Common myeloid progenitor, CD34-positive (primary cell): ENCODE measurements around the gene TLX3.
"Not testable (repeated sequence)": the region's sequence is repeated elsewhere in the genome, so short reads cannot be mapped to it uniquely, and the experiment has no call there.

ENCODE experiments used
- CTCF ChIA-PET: fragments of 350-600 bp; sonication (Branson Sonifier 250); formaldehyde crosslinking; loops from one replicate; lab custom pipeline; 2021; ENCODE audit warnings: antibody characterized with exemption; lab: Charles Lee
- POLR2A ChIA-PET: fragments of 350-600 bp; sonication (Branson Sonifier 250); formaldehyde crosslinking; loops from one replicate; lab custom pipeline; 2021; ENCODE audit warnings: antibody characterized with exemption; lab: Charles Lee
- DNase-seq, 3 donors: peaks; one replicate each; pipeline versions ENCODE4 v3.0.0 to v3.0.0-alpha.2; 2013
- H3K27ac ChIP-seq, 2 experiments: 1 replicate in 1 of 2; 2 replicates in 1 of 2; pipeline ENCODE4 v1.7.0; 2013; ENCODE audit warnings: inconsistent platforms in 2 of 2, low read length in 2 of 2, mild to moderate bottlenecking in 2 of 2, low read depth in 1 of 2, moderate library complexity in 1 of 2; ENCODE audit not compliant: severe bottlenecking in 2 of 2, insufficient read depth in 1 of 2, poor library complexity in 1 of 2
- H3K27me3 ChIP-seq, 5 experiments: replicated peaks in 2 of 5; 1 replicate in 3 of 5; 2 replicates in 2 of 5; pipeline versions ENCODE4 v1.6.1 to v1.7.0; 2013; ENCODE audit warnings: low read length in 4 of 5, mild to moderate bottlenecking in 2 of 5, moderate library complexity in 2 of 5, inconsistent platforms in 1 of 5; ENCODE audit not compliant: insufficient read depth in 5 of 5, control insufficient read depth in 4 of 5
- H3K36me3 ChIP-seq, 4 experiments: 1 replicate in 2 of 4; 2 replicates in 2 of 4; pipeline versions ENCODE4 v1.6.1 to v1.7.0; 2013; ENCODE audit warnings: low read length in 3 of 4, control low read depth in 1 of 4, mild to moderate bottlenecking in 1 of 4; ENCODE audit not compliant: control insufficient read depth in 4 of 4, insufficient read depth in 4 of 4
- H3K4me1 ChIP-seq, 4 experiments: 1 replicate in 3 of 4; 2 replicates in 1 of 4; pipeline versions ENCODE4 v1.6.1 to v1.7.1; 2013; ENCODE audit warnings: low read length in 3 of 4, mild to moderate bottlenecking in 3 of 4, control low read depth in 1 of 4, inconsistent platforms in 1 of 4, moderate library complexity in 1 of 4; ENCODE audit not compliant: control insufficient read depth in 4 of 4, insufficient read depth in 4 of 4; ENCODE audit errors: control extremely low read depth in 1 of 4
- H3K4me3 ChIP-seq, 7 experiments: 1 replicate in 4 of 7; 2 replicates in 3 of 7; pipeline versions ENCODE4 v1.5.1 to v1.7.0; 2013; ENCODE audit warnings: mild to moderate bottlenecking in 7 of 7, low read length in 6 of 7, moderate library complexity in 6 of 7, inconsistent platforms in 2 of 7, low read depth in 2 of 7, control low read depth in 1 of 7; ENCODE audit not compliant: insufficient read depth in 4 of 7, control insufficient read depth in 1 of 7; ENCODE audit errors: extremely low read depth in 1 of 7
- H3K9me3 ChIP-seq, 5 experiments: 1 replicate in 4 of 5; 2 replicates in 1 of 5; pipeline versions ENCODE4 v1.6.1 to v1.7.1; 2013; ENCODE audit warnings: low read length in 4 of 5, mild to moderate bottlenecking in 2 of 5, inconsistent platforms in 1 of 5, low read depth in 1 of 5, moderate library complexity in 1 of 5; ENCODE audit not compliant: control insufficient read depth in 4 of 5, insufficient read depth in 2 of 5; ENCODE audit errors: control extremely low read depth in 1 of 5
- WGBS: methylation state at CpG from one replicate; pipeline ENCODE4 v1.1.5; 2013; ENCODE audit not compliant: insufficient coverage; 5-methylcytosine and 5-hydroxymethylcytosine counted together

TLX3 gene

GRCh38 chr5:171285465-171285864 is 23.6 kb upstream of the TLX3 start:
- Histone ChIP-seq H3K36me3 (no peaks in the 10 kb centered on the region), H3K4me1 (no peaks in the 10 kb centered on the region), H3K4me3 (no peak overlapping the region), H3K27me3 (no peaks in the 10 kb centered on the region), H3K9me3 (no peaks in the 10 kb centered on the region), H3K27ac (no peak overlapping the region)
- DNase-seq = no peak
- ChIA-PET CTCF (no interaction called here), POLR2A (no interaction called here)
- WGBS = no CpG with 5 or more reads among the region's 2 CpGs

- Histone ChIP-seq H3K4me1 (no peaks in the 10 kb centered on the region), H3K9me3 (no peaks in the 10 kb centered on the region), H3K36me3 (no peaks in the 10 kb centered on the region), H3K27me3 (no peaks in the 10 kb centered on the region), H3K27ac (no peak overlapping the region), H3K4me3 (no peak overlapping the region)
- WGBS = 100% methylated on average over 2 of the region's 2 CpGs
- ChIA-PET CTCF (no interaction called here), POLR2A (no interaction called here)
- DNase-seq = no peak
Measured at GRCh38 chr5:171288066-171288465, 21.0 kb upstream of the TLX3 start.

GRCh38 chr5:171291371-171291770 is 17.7 kb upstream of the TLX3 start:
- no peak for DNase-seq
- Histone ChIP-seq H3K36me3 (no peaks in the 10 kb centered on the region), H3K27me3 (no peaks in the 10 kb centered on the region), H3K4me1 (no peaks in the 10 kb centered on the region), H3K4me3 (no peak overlapping the region), H3K27ac (no peak overlapping the region), H3K9me3 (no peaks in the 10 kb centered on the region)
- ChIA-PET POLR2A (no interaction called here), CTCF (interaction anchor here (0.9 kb wide), 1 partner anchor 10 kb away, joined by 3 read pairs; no protein-coding TSS in a partner anchor)
- WGBS = 87% methylated on average over 3 of the region's 4 CpGs

- ChIA-PET CTCF (interaction anchor here (1.4 to 2.0 kb wide), 2 partner anchors 10 to 13 kb away, joined by 3 to 6 read pairs; partner anchors contain the start of gene TLX3), POLR2A (no interaction called here)
- Histone ChIP-seq H3K4me1 (no peaks in the 10 kb centered on the region), H3K27me3 (no peaks in the 10 kb centered on the region), H3K4me3 (no peak overlapping the region), H3K9me3 (no peaks in the 10 kb centered on the region), H3K36me3 (no peaks in the 10 kb centered on the region), H3K27ac (no peak overlapping the region)
- DNase-seq = peak in 1 of 3 donors; percentile 15
- WGBS = 100% methylated on average over 1 of the region's 1 CpG
Measured at GRCh38 chr5:171295299-171295698, 13.7 kb upstream of the TLX3 start.

GRCh38 chr5:171295801-171296200 is 13.2 kb upstream of the TLX3 start:
- POLR2A ChIA-PET = no interaction called here
- DNase-seq = no peak
- peaks cover 0 to 3% (median 0%) of the 10 kb centered on the region in 5 experiments for H3K27me3 ChIP-seq
- H3K36me3 ChIP-seq = no peaks in the 10 kb centered on the region
- 95% methylated on average over 3 of the region's 5 CpGs for WGBS
- CTCF ChIA-PET = interaction anchor here (1.4 kb wide), 1 partner anchor 10 kb away, joined by 3 read pairs; no protein-coding TSS in a partner anchor
- no peaks in the 10 kb centered on the region for H3K9me3 ChIP-seq
- no peaks in the 10 kb centered on the region for H3K4me1 ChIP-seq
- no peak overlapping the region for H3K4me3 ChIP-seq
- H3K27ac ChIP-seq = no peak overlapping the region

- POLR2A ChIA-PET, H3K36me3 ChIP-seq, H3K4me3 ChIP-seq, DNase-seq, H3K27ac ChIP-seq, H3K9me3 ChIP-seq, H3K4me1 ChIP-seq, H3K27me3 ChIP-seq: not testable (repeated sequence)
- CTCF ChIA-PET = interaction anchor here (0.5 kb wide), 1 partner anchor 78 kb away, joined by 3 read pairs; no protein-coding TSS in a partner anchor
- WGBS = 96% methylated on average over 5 of the region's 6 CpGs
Measured at GRCh38 chr5:171297941-171298340, 11.1 kb upstream of the TLX3 start.

GRCh38 chr5:171299228-171299627 is 9.8 kb upstream of the TLX3 start:
- H3K4me1 ChIP-seq = no peaks in the 10 kb centered on the region
- ChIA-PET CTCF (interaction anchor here (1.0 kb wide), 1 partner anchor 11 kb away, joined by 3 read pairs; no protein-coding TSS in a partner anchor), POLR2A (no interaction called here)
- H3K27me3 ChIP-seq = peaks cover 0 to 16% (median 3%) of the 10 kb centered on the region in 5 experiments
- no peaks in the 10 kb centered on the region for H3K9me3 ChIP-seq
- 97% methylated on average over 4 of the region's 4 CpGs for WGBS
- no peak overlapping the region for H3K4me3 ChIP-seq
- no peak for DNase-seq
- peaks cover 0 to 2% (median 0%) of the 10 kb centered on the region in 4 experiments for H3K36me3 ChIP-seq
- no peak overlapping the region for H3K27ac ChIP-seq
